ENCODE results near the gene SLC39A6.
A peak's percentile ranks its signal among the peaks of the same experiment; 100 is the strongest.
"Not testable (repeated sequence)": the region's sequence is repeated elsewhere in the genome, so short reads cannot be mapped to it uniquely, and the experiment has no call there.

The SLC39A6 gene

DNA sequence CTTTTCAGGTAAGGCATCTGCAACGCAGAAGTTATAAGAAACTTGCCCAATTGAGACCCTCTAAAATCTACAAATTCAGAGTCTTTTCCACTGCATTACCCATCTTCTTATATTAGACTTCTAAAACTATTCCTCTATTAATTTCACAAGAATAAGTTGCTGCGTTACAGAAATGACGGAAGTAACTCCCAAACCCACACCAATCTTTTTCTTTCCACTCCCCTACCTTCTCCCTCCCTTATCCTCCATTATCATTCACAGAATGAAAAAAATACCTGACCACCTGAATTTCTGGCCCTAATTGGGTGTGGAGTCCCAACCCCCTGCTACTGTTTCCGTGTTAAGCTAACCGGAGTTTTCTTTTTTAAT, 62.5 kb downstream of the SLC39A6 start:
- H3K9me3 ChIP-seq (ENCODE audit: control insufficient read depth in 2 of 2, low read length in 2 of 2): no peaks in the 10 kb centered on the region
- H3K27ac ChIP-seq (ENCODE audit: low read depth in 2 of 2, low read length in 2 of 2): peak overlapping the region; percentile 94 to 95
- peaks cover 4 to 8% of the 10 kb centered on the region in 2 donors for H3K4me1 ChIP-seq (ENCODE audit: control insufficient read depth in 2 of 2, insufficient read depth in 2 of 2, low read length in 2 of 2)
- no peaks in the 10 kb centered on the region for H3K27me3 ChIP-seq (ENCODE audit: control insufficient read depth in 2 of 2, insufficient read depth in 2 of 2, low read length in 2 of 2)
- H3K4me3 ChIP-seq (ENCODE audit: low read length in 2 of 2): peak overlapping the region; percentile 92 to 97
- peak overlapping the region; percentile 83 to 94 for H3K9ac ChIP-seq (ENCODE audit: low read depth in 1 of 2, low read length in 2 of 2)
- H3K36me3 ChIP-seq (ENCODE audit: control insufficient read depth in 2 of 2, insufficient read depth in 2 of 2, low read length in 2 of 2): no peaks in the 10 kb centered on the region

DNA sequence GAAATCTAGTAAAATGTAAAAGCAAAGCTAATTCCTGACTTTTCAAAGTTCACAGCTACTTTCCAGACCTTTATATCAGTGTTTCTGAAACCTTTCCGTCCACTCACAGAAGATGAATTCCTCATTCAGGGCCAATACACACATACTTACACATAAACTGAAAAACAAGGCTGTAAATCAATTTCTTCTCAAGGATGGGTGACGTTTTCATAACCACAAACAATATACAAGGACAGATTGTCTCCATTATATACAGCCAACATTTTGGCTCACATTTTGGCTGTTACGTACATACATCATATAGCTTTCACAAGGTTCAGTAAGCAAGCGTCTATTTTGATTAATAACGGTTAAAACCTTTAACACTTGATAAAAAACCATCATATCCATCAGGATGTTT, 63.1 kb downstream of the SLC39A6 start:
- peak overlapping the region; percentile 92 to 97 for H3K4me3 ChIP-seq (ENCODE audit: low read length in 2 of 2)

GRCh38 chr18:36064809-36065079, 64.4 kb downstream of the SLC39A6 start:
- not testable (repeated sequence) for H3K27me3 ChIP-seq (ENCODE audit: control insufficient read depth in 2 of 2, insufficient read depth in 2 of 2, low read length in 2 of 2); H3K4me3 ChIP-seq (ENCODE audit: low read length in 2 of 2); H3K27ac ChIP-seq (ENCODE audit: low read depth in 2 of 2, low read length in 2 of 2); H3K36me3 ChIP-seq (ENCODE audit: control insufficient read depth in 2 of 2, insufficient read depth in 2 of 2, low read length in 2 of 2); H3K4me1 ChIP-seq (ENCODE audit: control insufficient read depth in 2 of 2, insufficient read depth in 2 of 2, low read length in 2 of 2); H3K9ac ChIP-seq (ENCODE audit: low read depth in 1 of 2, low read length in 2 of 2); H3K9me3 ChIP-seq (ENCODE audit: control insufficient read depth in 2 of 2, low read length in 2 of 2)

More for the DNA sequence above, 63.1 kb downstream of the SLC39A6 start:
- H3K4me1 ChIP-seq (ENCODE audit: control insufficient read depth in 2 of 2, insufficient read depth in 2 of 2, low read length in 2 of 2): peaks cover 4 to 8% of the 10 kb centered on the region in 2 donors
- peak overlapping the region in 1 of 2 donors; percentile 1 for H3K9ac ChIP-seq (ENCODE audit: low read depth in 1 of 2, low read length in 2 of 2)
- no peaks in the 10 kb centered on the region for H3K36me3 ChIP-seq (ENCODE audit: control insufficient read depth in 2 of 2, insufficient read depth in 2 of 2, low read length in 2 of 2)
- no peak overlapping the region for H3K27ac ChIP-seq (ENCODE audit: low read depth in 2 of 2, low read length in 2 of 2)
- H3K27me3 ChIP-seq (ENCODE audit: control insufficient read depth in 2 of 2, insufficient read depth in 2 of 2, low read length in 2 of 2): no peaks in the 10 kb centered on the region
- H3K9me3 ChIP-seq (ENCODE audit: control insufficient read depth in 2 of 2, low read length in 2 of 2): no peaks in the 10 kb centered on the region

GRCh38 chr18:36064027-36064808, 64.9 kb downstream of the SLC39A6 start:
- H3K9ac ChIP-seq (ENCODE audit: low read depth in 1 of 2, low read length in 2 of 2): no peak overlapping the region
- no peaks in the 10 kb centered on the region for H3K36me3 ChIP-seq (ENCODE audit: control insufficient read depth in 2 of 2, insufficient read depth in 2 of 2, low read length in 2 of 2)
- peaks cover 4 to 8% of the 10 kb centered on the region in 2 donors for H3K4me1 ChIP-seq (ENCODE audit: control insufficient read depth in 2 of 2, insufficient read depth in 2 of 2, low read length in 2 of 2)
- H3K27me3 ChIP-seq (ENCODE audit: control insufficient read depth in 2 of 2, insufficient read depth in 2 of 2, low read length in 2 of 2): no peaks in the 10 kb centered on the region
- no peak overlapping the region for H3K27ac ChIP-seq (ENCODE audit: low read depth in 2 of 2, low read length in 2 of 2)
- no peak overlapping the region for H3K4me3 ChIP-seq (ENCODE audit: low read length in 2 of 2)
- no peaks in the 10 kb centered on the region for H3K9me3 ChIP-seq (ENCODE audit: control insufficient read depth in 2 of 2, low read length in 2 of 2)

DNA sequence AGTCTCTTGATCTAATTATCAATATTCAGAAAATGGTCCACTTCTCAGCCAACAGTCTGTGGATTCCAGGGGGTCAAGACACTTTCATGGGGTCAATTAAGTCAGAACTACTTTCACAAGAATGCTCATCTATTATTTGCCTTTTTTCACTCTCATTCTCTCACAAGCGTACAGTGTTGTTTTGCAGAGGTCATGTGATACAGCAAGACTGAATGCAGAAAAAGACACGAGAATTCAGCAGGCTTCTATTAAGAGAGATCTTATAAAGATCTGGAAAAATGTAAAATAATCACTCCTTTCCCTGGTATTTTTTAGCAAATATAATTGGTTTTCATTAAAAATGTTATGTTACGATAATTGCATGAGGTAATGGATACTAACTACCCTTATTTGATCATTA, 70.5 kb downstream of the SLC39A6 start:
- H3K9me3 ChIP-seq (ENCODE audit: control insufficient read depth in 2 of 2, low read length in 2 of 2): no peaks in the 10 kb centered on the region
- no peaks in the 10 kb centered on the region for H3K4me1 ChIP-seq (ENCODE audit: control insufficient read depth in 2 of 2, insufficient read depth in 2 of 2, low read length in 2 of 2)
- no peak overlapping the region for H3K9ac ChIP-seq (ENCODE audit: low read depth in 1 of 2, low read length in 2 of 2)
- no peak overlapping the region for H3K4me3 ChIP-seq (ENCODE audit: low read length in 2 of 2)
- no peaks in the 10 kb centered on the region for H3K27me3 ChIP-seq (ENCODE audit: control insufficient read depth in 2 of 2, insufficient read depth in 2 of 2, low read length in 2 of 2)
- no peak overlapping the region for H3K27ac ChIP-seq (ENCODE audit: low read depth in 2 of 2, low read length in 2 of 2)
- no peaks in the 10 kb centered on the region for H3K36me3 ChIP-seq (ENCODE audit: control insufficient read depth in 2 of 2, insufficient read depth in 2 of 2, low read length in 2 of 2)

Data from mucosa of rectum (tissue), 2 donors.